ENCODE measurements around the gene IRX5.

IRX5 gene

DNA sequence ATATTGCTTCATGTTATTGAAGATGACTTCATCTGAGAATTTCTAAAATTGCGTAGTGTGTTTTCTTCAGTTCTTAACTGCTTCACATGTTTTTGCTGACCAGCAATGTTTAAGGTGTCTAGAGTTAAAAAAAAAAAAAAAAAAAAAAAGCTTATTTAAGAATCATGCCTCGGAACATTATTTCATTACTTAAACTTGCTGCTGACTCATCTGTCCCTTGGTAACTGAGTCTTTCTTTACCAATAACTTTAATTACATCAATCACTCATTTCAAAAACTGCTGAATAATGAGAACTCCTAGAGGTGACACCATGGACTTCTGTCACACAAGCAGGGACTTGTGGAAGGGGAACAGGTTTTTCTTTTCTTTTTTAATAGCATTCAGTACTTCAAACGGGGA lies 16.2 kb downstream of the IRX5 start:
- no peaks in the 10 kb centered on the region for H3K9me3 Mint-ChIP-seq
- no peak overlapping the region for H3K4me3 Mint-ChIP-seq
- no peaks in the 10 kb centered on the region for H3K36me3 Mint-ChIP-seq (ENCODE audit: low read depth)
- DNase-seq (ENCODE audit: low spot score) = no peak
- no peak overlapping the region for H3K27ac Mint-ChIP-seq
- H3K27me3 Mint-ChIP-seq (ENCODE audit: low read depth) = peaks cover 23% of the 10 kb centered on the region
- no peaks in the 10 kb centered on the region for H3K4me1 Mint-ChIP-seq (ENCODE audit: low read depth)

DNA sequence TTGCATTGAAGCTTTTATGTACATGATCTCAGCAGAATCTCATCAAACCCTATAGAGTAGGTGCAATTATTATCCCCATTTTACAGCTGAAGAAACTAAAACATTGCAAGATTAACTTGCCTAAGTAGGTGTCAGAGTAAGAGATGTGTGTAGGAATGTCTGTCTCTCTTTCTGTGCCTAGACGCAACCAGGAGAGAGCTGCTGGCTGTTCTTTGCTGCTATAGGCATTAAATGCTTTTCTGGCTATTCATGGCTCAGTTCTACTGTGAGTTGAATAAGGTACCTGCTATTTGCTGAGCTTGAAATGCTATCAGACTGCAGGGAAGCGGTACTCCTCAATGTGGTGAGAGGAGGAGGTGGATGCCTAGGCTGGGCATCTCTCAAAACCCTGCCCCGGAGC lies 17.0 kb downstream of the IRX5 start:
- no peaks in the 10 kb centered on the region for H3K36me3 Mint-ChIP-seq (ENCODE audit: low read depth)
- no peaks in the 10 kb centered on the region for H3K4me1 Mint-ChIP-seq (ENCODE audit: low read depth)
- no peak overlapping the region for H3K4me3 Mint-ChIP-seq
- no peak overlapping the region for H3K27ac Mint-ChIP-seq
- H3K9me3 Mint-ChIP-seq = no peaks in the 10 kb centered on the region
- no peak for DNase-seq (ENCODE audit: low spot score)
- H3K27me3 Mint-ChIP-seq (ENCODE audit: low read depth) = peaks cover 18% of the 10 kb centered on the region

DNA sequence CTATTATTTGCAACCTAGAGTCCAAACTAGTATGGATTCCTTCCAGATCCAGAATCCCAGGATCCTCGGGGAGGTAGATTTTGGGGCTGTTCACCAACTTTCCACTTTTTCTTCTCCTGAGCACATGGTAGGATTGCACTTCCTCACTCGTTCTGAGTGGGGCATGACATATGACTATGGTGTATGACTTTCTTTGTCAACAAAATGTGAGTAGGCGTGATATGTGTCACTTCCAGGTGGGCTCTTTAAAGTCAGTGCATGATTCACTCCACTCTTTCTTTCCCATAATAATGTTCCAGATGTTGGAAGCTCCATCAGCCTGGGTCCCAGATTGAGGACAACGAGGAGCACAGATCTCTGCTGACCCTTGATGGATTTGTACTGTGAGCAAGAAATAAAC lies 21.5 kb downstream of the IRX5 start:
- H3K36me3 Mint-ChIP-seq (ENCODE audit: low read depth) = no peaks in the 10 kb centered on the region
- no peak for DNase-seq (ENCODE audit: low spot score)
- H3K4me1 Mint-ChIP-seq (ENCODE audit: low read depth) = no peaks in the 10 kb centered on the region
- H3K27ac Mint-ChIP-seq = no peak overlapping the region
- no peaks in the 10 kb centered on the region for H3K9me3 Mint-ChIP-seq
- H3K4me3 Mint-ChIP-seq = no peak overlapping the region
- H3K27me3 Mint-ChIP-seq (ENCODE audit: low read depth) = peaks cover 3% of the 10 kb centered on the region

DNA sequence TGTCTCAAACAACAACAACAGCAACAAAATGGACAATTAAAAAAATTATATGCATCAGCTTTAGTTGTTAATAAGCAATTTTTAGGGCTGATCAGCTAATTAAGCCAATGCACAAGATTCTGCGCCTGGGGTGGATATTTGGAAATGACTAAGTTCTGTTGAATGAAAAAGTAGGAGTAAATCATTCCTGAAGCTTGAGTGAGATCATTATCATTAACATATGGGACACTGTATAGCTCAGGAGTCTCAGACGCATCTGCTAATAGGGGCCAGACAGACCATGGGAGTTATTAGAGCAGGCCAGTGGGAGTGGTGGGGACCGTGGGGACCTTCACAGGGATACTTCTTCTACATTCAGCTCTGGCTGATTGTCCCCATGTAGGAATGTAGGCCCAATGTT lies 22.8 kb downstream of the IRX5 start:
- H3K9me3 Mint-ChIP-seq = no peaks in the 10 kb centered on the region
- H3K27me3 Mint-ChIP-seq (ENCODE audit: low read depth) = peaks cover 3% of the 10 kb centered on the region
- no peaks in the 10 kb centered on the region for H3K36me3 Mint-ChIP-seq (ENCODE audit: low read depth)
- H3K4me3 Mint-ChIP-seq = no peak overlapping the region
- no peak for DNase-seq (ENCODE audit: low spot score)
- no peak overlapping the region for H3K27ac Mint-ChIP-seq
- no peaks in the 10 kb centered on the region for H3K4me1 Mint-ChIP-seq (ENCODE audit: low read depth)

DNA sequence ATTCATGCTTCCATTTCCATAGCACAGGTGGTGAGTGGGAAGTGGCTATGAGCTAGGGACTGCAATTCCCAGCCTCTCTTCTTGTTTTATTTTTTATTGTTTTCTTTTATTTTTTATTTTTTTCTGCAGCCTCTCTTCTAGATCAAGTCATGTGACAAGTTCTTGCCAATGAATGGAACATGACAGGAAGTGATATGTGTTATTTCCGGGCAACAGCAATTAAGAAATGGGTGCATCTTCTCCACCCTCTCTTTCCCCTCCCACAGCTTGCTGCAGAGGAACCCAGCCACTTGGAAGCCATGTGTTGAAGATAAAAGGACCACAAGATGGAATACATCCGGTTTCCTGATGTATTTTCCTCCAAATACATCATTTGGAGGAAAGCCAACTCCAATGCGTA lies 23.6 kb downstream of the IRX5 start:
- no peaks in the 10 kb centered on the region for H3K9me3 Mint-ChIP-seq
- no peak overlapping the region for H3K27ac Mint-ChIP-seq
- H3K4me1 Mint-ChIP-seq (ENCODE audit: low read depth) = no peaks in the 10 kb centered on the region
- H3K36me3 Mint-ChIP-seq (ENCODE audit: low read depth) = no peaks in the 10 kb centered on the region
- H3K27me3 Mint-ChIP-seq (ENCODE audit: low read depth) = no peaks in the 10 kb centered on the region
- DNase-seq (ENCODE audit: low spot score) = no peak
- H3K4me3 Mint-ChIP-seq = no peak overlapping the region

DNA sequence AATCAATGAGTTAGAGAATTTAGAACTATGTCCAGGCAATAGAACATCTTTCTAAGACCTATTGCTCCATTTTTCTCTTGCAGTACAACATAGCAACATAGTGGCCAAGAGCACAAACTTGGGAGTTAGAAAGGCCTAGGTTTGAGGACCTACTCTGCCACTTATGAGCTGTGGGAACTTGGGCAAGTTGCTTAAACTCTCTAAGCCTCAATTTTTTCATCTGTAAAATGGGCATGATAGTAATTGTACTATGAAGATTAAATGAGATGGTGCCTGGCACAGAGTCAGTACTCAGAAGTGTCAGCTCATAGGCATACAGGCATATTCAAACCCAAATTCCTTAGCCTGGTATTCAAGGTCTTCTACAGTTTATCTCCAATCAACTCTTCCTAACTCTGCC lies 25.1 kb downstream of the IRX5 start:
- H3K27ac Mint-ChIP-seq = no peak overlapping the region
- H3K27me3 Mint-ChIP-seq (ENCODE audit: low read depth) = no peaks in the 10 kb centered on the region
- no peaks in the 10 kb centered on the region for H3K36me3 Mint-ChIP-seq (ENCODE audit: low read depth)
- no peak overlapping the region for H3K4me3 Mint-ChIP-seq
- H3K9me3 Mint-ChIP-seq = no peaks in the 10 kb centered on the region
- H3K4me1 Mint-ChIP-seq (ENCODE audit: low read depth) = no peaks in the 10 kb centered on the region
- no peak for DNase-seq (ENCODE audit: low spot score)

DNA sequence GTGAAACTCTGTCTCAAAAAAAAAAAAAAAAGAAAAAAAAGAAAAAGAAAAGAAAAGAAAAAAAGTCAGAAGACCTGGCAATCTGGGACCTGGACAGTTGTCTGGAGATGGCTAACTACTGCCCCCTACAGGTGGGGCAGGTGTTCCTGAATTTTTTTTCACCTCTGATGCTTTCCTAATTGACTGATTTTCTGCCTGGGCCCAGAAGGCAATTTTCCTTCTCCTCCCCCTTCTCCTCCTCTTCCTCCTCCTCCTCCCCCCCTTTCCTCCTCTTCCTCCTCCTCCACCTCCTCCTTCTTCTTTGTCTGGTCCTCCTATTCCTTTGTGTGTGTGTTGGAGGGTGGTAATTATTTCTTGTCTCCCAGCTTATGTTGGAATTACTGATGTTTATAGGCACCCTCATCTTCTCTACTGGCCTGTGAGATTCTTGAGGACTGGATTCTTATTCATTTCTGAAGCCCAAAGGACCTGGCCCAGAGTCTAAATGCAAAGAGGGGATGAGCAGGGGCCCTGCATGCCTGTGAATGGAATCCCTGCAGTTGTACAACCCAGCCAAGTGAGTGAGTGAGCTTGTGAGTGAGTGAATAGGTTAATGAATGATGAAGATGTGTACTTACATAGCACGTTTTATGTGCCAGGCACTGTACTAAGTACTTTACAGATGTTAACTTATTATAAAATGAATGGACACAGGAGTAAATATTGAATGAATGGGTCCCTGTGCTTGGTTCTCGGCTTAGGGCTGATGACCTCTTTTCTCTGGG lies 26.9 kb downstream of the IRX5 start:
- Mint-ChIP-seq H3K27ac (no peak overlapping the region), H3K4me3 (no peak overlapping the region), H3K27me3 (ENCODE audit: low read depth) (no peaks in the 10 kb centered on the region), H3K4me1 (ENCODE audit: low read depth) (no peaks in the 10 kb centered on the region), H3K36me3 (ENCODE audit: low read depth) (no peaks in the 10 kb centered on the region), H3K9me3 (no peaks in the 10 kb centered on the region)
- DNase-seq (ENCODE audit: low spot score) = no peak

DNA sequence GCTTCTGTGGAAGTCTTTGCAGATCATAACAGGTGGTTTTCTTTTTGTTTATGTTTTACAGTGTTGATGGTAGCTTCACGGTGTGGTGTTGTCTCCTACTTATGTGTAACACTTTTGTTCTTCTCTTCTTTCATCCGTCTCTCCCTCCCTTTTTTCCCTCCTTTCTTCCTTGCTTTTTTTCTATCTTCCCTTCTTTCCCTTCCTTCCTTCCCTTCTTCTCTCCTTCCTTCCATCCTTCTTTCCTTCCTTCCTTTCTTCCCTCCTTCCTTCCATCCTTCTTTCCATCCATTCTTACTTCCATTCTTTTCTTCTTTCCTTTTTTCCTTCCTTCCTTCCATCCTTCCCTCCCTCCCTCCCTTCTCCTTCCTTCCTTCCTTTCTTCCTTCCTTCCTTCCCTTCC lies 31.4 kb downstream of the IRX5 start:
- Mint-ChIP-seq H3K36me3 (ENCODE audit: low read depth) (no peaks in the 10 kb centered on the region), H3K4me1 (ENCODE audit: low read depth) (no peaks in the 10 kb centered on the region), H3K9me3 (no peaks in the 10 kb centered on the region), H3K4me3 (no peak overlapping the region), H3K27ac (no peak overlapping the region), H3K27me3 (ENCODE audit: low read depth) (no peaks in the 10 kb centered on the region)
- DNase-seq (ENCODE audit: low spot score) = no peak

DNA sequence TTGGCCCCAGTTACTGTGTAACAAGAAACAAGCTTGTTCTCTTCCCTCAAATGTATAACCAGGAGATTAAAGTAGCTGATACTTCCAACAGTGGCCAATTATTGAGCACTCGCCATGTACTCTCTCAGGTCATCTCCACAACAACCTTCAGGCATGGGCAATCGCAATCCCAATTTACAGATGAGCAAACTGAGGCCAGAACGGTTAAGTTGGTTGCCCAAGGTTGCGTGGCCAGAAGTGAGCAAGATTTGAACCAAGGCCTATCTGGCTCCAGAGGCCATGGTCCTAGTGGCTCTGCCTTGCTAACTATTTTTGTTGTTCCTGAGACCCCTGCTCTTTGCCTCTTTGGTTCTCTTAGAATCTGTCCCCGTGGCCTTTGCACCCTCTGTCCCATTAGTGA lies 33.6 kb downstream of the IRX5 start:
- Mint-ChIP-seq H3K9me3 (no peaks in the 10 kb centered on the region), H3K27ac (no peak overlapping the region), H3K4me3 (no peak overlapping the region), H3K36me3 (ENCODE audit: low read depth) (no peaks in the 10 kb centered on the region), H3K4me1 (ENCODE audit: low read depth) (no peaks in the 10 kb centered on the region), H3K27me3 (ENCODE audit: low read depth) (no peaks in the 10 kb centered on the region)
- DNase-seq (ENCODE audit: low spot score) = no peak

DNA sequence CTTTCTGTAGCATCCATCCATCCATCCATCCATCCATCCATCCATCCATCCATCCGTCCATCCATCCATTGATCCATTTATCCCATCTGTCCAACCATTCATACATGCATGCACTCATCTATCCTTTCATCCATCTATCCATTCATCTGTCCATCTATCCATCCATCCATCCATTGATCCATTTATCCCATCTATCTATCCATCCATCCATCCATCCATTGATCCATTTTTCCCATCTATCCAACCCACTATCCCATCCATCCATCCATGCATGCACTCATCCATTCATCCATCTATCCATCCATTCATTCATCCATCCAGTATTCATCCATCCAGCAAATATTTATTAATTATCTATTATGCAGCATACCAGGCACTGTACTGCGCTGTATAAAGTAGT lies 34.8 kb downstream of the IRX5 start:
- Mint-ChIP-seq H3K27me3 (ENCODE audit: low read depth) (no peaks in the 10 kb centered on the region), H3K4me1 (ENCODE audit: low read depth) (no peaks in the 10 kb centered on the region), H3K4me3 (no peak overlapping the region), H3K36me3 (ENCODE audit: low read depth) (no peaks in the 10 kb centered on the region), H3K9me3 (no peaks in the 10 kb centered on the region), H3K27ac (no peak overlapping the region)
- no peak for DNase-seq (ENCODE audit: low spot score)

DNA sequence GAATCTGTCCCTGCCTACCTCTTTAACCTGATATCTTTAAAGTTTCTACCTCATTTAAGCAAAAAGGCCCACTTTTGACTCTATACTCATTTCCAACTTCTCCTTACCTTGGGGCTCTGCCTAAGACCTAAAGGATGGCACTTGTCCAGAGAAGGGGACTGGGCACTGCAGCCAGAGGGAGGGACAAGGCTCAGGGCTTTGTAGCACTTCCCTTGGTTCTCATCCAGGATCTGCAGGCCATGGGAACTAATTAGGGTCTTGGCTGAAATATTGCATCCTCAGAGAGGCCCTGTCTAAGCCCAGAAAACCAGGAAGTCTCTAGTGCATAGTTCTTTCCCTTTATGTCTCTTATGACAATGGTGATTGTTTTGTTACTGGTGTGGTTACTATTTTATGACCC lies 37.3 kb downstream of the IRX5 start:
- no peaks in the 10 kb centered on the region for H3K27me3 Mint-ChIP-seq (ENCODE audit: low read depth)
- H3K4me3 Mint-ChIP-seq = no peak overlapping the region
- H3K9me3 Mint-ChIP-seq = no peaks in the 10 kb centered on the region
- no peaks in the 10 kb centered on the region for H3K36me3 Mint-ChIP-seq (ENCODE audit: low read depth)
- no peak for DNase-seq (ENCODE audit: low spot score)
- no peaks in the 10 kb centered on the region for H3K4me1 Mint-ChIP-seq (ENCODE audit: low read depth)
- H3K27ac Mint-ChIP-seq = no peak overlapping the region

DNA sequence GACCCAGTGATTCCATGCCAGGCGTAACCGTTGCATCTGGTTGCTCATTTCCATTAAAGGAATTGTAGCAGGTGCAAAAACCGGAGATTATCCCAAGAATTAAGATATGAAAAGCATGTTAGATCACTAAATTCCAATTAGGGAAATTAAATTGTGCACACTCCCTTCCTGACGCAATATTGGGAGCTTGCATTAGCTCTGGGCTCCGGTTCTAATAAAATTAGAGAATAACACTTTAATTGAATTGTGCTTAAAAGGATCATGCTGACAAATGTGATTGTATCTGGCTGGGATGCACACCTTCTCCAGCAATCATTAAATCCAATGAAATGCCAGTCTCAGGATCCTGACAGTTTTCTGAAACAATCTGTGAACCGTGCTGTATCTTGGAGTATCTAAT lies 38.1 kb downstream of the IRX5 start:
- no peaks in the 10 kb centered on the region for H3K36me3 Mint-ChIP-seq (ENCODE audit: low read depth)

DNA sequence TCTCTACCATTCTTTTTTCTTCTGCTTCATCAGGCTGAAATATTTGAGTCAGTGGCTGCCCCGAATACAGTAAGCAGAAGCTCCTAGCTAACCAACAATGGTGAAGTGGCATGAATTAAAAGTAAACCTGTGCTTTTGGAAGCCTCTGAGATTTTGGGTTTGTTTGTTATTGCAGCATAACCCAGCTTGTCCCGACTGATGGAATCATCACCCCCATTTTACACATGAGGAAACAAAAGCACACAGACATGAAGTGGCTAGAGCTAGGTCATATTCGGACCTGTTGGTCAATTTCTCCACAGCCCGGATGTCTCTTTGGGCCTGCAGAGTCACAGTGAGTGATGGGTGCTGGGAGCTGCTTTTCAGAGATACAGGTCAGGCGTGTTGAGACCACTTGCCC lies 39.4 kb downstream of the IRX5 start:
- H3K27me3 Mint-ChIP-seq (ENCODE audit: low read depth) = no peaks in the 10 kb centered on the region
- no peaks in the 10 kb centered on the region for H3K36me3 Mint-ChIP-seq (ENCODE audit: low read depth)
- H3K4me3 Mint-ChIP-seq = no peak overlapping the region
- H3K9me3 Mint-ChIP-seq = no peaks in the 10 kb centered on the region
- no peak for DNase-seq (ENCODE audit: low spot score)
- no peak overlapping the region for H3K27ac Mint-ChIP-seq
- H3K4me1 Mint-ChIP-seq (ENCODE audit: low read depth) = no peaks in the 10 kb centered on the region

More for the DNA sequence above, 38.1 kb downstream of the IRX5 start:
- DNase-seq (ENCODE audit: low spot score) = no peak
- H3K9me3 Mint-ChIP-seq = no peaks in the 10 kb centered on the region
- H3K27ac Mint-ChIP-seq = no peak overlapping the region
- H3K27me3 Mint-ChIP-seq (ENCODE audit: low read depth) = no peaks in the 10 kb centered on the region
- no peak overlapping the region for H3K4me3 Mint-ChIP-seq
- no peaks in the 10 kb centered on the region for H3K4me1 Mint-ChIP-seq (ENCODE audit: low read depth)

DNA sequence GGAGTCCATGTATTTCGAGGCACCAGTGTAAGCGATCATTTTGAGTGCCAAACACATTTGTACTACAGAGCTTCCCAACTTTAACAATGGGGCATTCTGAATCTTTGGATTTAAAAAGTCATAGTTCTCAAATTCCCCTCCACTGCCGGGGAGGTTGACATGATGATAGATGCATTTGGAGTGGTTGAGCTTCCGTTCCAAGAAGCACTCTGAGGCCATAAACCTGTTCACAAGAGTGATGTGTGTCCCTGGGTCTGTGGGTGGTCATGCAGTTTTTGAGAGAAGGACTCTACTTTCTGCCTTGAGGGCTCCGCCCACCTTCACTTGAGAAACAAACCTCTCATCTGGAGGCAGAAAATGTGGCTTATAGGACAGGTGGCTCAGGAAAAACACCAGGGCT lies 43.7 kb downstream of the IRX5 start:
- no peak overlapping the region for H3K27ac Mint-ChIP-seq
- no peaks in the 10 kb centered on the region for H3K9me3 Mint-ChIP-seq
- H3K36me3 Mint-ChIP-seq (ENCODE audit: low read depth) = no peaks in the 10 kb centered on the region
- DNase-seq (ENCODE audit: low spot score) = no peak
- H3K27me3 Mint-ChIP-seq (ENCODE audit: low read depth) = no peaks in the 10 kb centered on the region
- no peaks in the 10 kb centered on the region for H3K4me1 Mint-ChIP-seq (ENCODE audit: low read depth)
- no peak overlapping the region for H3K4me3 Mint-ChIP-seq

DNA sequence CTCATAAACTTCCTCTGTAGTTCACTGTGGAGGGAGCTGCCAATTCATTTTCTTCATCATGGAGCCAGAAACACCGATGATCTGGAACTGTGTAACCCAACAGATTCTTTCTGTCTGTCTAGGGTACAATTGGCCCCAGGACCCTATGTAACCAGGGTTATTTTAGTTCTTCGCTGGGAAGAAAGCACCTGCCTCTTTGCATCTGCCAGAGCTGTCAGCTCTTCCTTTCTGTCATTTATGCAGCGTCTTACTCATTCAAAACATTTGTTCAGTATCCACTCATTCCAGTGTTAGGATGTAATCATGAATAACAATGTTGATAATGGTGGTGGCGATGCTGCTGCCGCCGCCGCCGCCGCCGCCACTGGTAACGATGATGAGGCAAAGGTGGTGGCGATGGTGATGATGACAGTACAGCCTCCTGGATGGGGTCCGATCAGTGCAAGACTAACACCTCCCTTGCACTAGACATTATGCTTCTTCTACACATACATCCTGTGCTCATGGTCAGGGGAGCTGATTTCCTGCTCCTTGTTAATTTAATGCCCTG lies 46.1 kb downstream of the IRX5 start:
- H3K36me3 Mint-ChIP-seq (ENCODE audit: low read depth) = no peaks in the 10 kb centered on the region
- H3K9me3 Mint-ChIP-seq = no peaks in the 10 kb centered on the region
- H3K4me3 Mint-ChIP-seq = no peak overlapping the region
- H3K4me1 Mint-ChIP-seq (ENCODE audit: low read depth) = no peaks in the 10 kb centered on the region
- no peak overlapping the region for H3K27ac Mint-ChIP-seq
- no peak for DNase-seq (ENCODE audit: low spot score)
- no peaks in the 10 kb centered on the region for H3K27me3 Mint-ChIP-seq (ENCODE audit: low read depth)
